Thyroid gland (tissue), 4 donors: ENCODE results near the gene MTSS2. TPM values are rescaled to one million over a fixed set of nuclear protein-coding genes. Genes with fewer than 3 reads are reported as not detected.

ENCODE experiments used
- DNase-seq, 2 donors: peaks; one replicate each; pipeline ENCODE4 v3.0.0-alpha.2; 2019
- H3K27ac ChIP-seq, 3 donors: fragments of 200-600 bp; sonication (generic); 1 replicate in 2 of 3; 2 replicates in 1 of 3; pipeline ENCODE4 v1.5.1; 2016 to 2019; ENCODE audit warnings: mild to moderate bottlenecking in 1 of 3, moderate library complexity in 1 of 3
- H3K27me3 ChIP-seq: fragments of 200-600 bp; sonication (generic); one replicate; pipeline ENCODE4 v1.5.1; 2019
- H3K36me3 ChIP-seq, 2 donors: fragments of 200-600 bp; sonication (generic); one replicate each; pipeline ENCODE4 v1.5.1; 2016 to 2019
- H3K4me1 ChIP-seq, 2 donors: fragments of 200-600 bp; sonication (generic); one replicate each; pipeline ENCODE4 v1.5.1; 2017 to 2019
- H3K4me3 ChIP-seq, 3 donors: fragments of 200-600 bp; sonication (generic); replicated peaks in 1 of 3; 1 replicate in 2 of 3; 2 replicates in 1 of 3; pipeline ENCODE4 v1.5.1; 2016; ENCODE audit warnings: mild to moderate bottlenecking in 1 of 3
- H3K9me3 ChIP-seq: fragments of 200-600 bp; sonication (generic); one replicate; pipeline ENCODE4 v1.5.1; 2017
- POLR2A ChIP-seq, 2 donors: fragments of 450-650 bp; IDR thresholded peaks; one replicate each; pipeline ENCODE4 v1.6.1; 2017; ENCODE audit warnings: antibody characterized with exemption in 2 of 2, mild to moderate bottlenecking in 2 of 2, moderate library complexity in 1 of 2
- WGBS, 2 donors: methylation state at CpG; one replicate each; pipeline ENCODE4 v1.1.5; 2017; 5-methylcytosine and 5-hydroxymethylcytosine counted together
- intact Hi-C: fragments of 100-400 bp; cut with DNase I; formaldehyde crosslinking; loops from one replicate; pipeline ENCODE4 v1.15.1; 2023
- total RNA-seq, 4 donors: library from RNA; depleted of rRNA; stranded (reverse); fragments of >200 nt; gene quantifications; one replicate each; pipeline ENCODE4 v1.2.3, GENCODE V29; 2016
- TF ChIP-seq, protein P1 (sequence below), 6 experiments: fragments of 200-600 bp in 3 of 6; fragments of 450-650 bp in 3 of 6; sonication (generic) in 3 of 6; IDR thresholded peaks; one replicate each; pipeline ENCODE4 v1.5.1; 2016 to 2019; ENCODE audit warnings: antibody characterized with exemption in 6 of 6, mild to moderate bottlenecking in 2 of 6, inconsistent platforms in 1 of 6, moderate library complexity in 1 of 6

Gene MTSS2
- total RNA-seq, 4 donors from 2014 or later = 11.3 to 39.8 (median 26.7) TPM

DNA sequence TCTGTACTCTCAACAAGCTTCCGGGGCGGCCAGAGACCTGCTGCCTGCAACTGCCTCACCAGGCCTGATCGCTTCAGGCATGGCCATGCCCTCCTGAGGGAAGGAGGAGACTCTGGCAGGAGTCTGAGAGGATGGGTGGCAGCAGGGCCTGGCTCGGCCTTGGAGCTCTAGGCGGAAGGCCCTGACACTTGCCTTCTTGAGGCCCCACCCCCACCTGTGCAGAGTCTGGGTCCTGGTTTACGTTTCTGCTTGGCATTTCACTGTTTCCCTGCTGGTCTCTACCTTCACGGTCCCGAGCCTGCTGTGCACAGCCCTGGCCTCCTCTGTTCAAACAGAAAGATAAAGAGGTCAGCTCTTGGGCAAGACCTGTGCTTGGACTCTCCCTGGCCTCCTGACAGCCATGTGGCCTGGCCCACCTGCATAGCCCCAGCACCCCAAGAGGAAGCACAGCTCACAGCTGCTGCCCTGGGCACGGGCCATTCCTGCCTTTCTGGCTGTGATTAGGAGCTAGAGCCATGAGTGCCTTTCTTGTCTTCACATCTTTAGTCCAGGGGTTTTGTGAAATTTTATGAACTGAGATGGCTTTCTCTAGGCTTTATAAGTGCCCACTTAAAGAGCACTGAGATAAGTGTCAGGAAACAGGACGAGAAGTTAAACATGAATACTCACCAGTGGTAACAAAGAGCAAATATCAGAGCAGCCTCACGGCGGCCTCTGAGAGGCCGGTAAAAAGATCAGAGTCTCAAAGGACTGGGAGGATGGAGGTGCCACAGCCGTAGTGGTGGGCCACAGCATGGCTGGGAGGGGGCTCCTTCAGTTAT, 25.6 kb upstream of the MTSS2 start:
- H3K9me3 ChIP-seq = no peaks in the 10 kb centered on the region
- no peak for DNase-seq
- no peaks in the 10 kb centered on the region for H3K27me3 ChIP-seq
- TF ChIP-seq, protein P1, sequence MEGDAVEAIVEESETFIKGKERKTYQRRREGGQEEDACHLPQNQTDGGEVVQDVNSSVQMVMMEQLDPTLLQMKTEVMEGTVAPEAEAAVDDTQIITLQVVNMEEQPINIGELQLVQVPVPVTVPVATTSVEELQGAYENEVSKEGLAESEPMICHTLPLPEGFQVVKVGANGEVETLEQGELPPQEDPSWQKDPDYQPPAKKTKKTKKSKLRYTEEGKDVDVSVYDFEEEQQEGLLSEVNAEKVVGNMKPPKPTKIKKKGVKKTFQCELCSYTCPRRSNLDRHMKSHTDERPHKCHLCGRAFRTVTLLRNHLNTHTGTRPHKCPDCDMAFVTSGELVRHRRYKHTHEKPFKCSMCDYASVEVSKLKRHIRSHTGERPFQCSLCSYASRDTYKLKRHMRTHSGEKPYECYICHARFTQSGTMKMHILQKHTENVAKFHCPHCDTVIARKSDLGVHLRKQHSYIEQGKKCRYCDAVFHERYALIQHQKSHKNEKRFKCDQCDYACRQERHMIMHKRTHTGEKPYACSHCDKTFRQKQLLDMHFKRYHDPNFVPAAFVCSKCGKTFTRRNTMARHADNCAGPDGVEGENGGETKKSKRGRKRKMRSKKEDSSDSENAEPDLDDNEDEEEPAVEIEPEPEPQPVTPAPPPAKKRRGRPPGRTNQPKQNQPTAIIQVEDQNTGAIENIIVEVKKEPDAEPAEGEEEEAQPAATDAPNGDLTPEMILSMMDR (IDR thresholded peaks at IDR 0.05) = no peak
- H3K36me3 ChIP-seq = no peaks in the 10 kb centered on the region
- peaks cover 21 to 42% of the 10 kb centered on the region in 2 donors for H3K4me1 ChIP-seq
- intact Hi-C loops = no loop called here
- 70 to 76% methylated on average over 10 of the region's 14 CpGs for WGBS, 2 donors
- H3K27ac ChIP-seq = no peak overlapping the region
- no peak overlapping the region for H3K4me3 ChIP-seq

DNA sequence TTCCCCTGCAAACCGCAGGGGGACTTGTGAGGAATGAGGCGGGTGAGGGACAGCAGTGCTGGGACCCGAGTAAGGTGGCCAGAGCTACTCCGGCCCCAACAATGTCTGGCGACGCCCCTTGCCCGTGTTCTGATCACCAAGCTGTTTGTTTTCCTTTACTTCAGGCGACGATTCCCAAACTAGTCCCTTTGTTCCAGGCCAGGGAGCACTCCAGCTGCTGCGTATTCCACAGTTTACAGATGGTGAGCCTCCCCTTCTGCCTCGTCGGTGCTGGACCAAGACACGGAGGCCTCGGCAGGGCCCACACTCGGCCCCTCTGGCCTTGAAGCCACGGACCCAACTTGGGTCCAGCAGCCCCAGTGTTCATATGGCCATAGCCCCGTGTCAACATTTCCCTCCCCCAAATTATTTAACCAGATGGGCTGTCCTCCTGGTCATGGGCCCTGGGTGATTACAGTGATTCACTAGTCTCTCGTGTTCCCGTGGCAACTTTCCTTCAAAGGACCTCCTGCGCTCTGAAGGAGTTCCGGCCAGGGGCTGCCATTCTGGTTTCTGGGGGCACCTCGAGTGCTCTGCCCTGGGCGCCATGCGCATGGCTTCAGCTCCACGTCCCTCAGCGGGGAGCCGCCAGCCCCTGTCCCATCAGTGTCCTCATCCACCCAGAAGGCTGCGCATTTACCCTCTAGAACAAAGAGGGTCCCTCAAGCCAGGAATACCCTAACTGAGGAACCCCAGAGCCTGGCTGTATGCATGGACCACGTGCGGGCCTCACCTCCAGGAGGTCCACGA, 24.8 kb upstream of the MTSS2 start:
- H3K36me3 ChIP-seq = no peaks in the 10 kb centered on the region
- no peaks in the 10 kb centered on the region for H3K27me3 ChIP-seq
- no peak overlapping the region for H3K4me3 ChIP-seq
- no peak overlapping the region for H3K27ac ChIP-seq
- peaks cover 13 to 39% of the 10 kb centered on the region in 2 donors for H3K4me1 ChIP-seq
- H3K9me3 ChIP-seq = no peaks in the 10 kb centered on the region
- no peak for DNase-seq
- intact Hi-C loops = no loop called here
- WGBS, 2 donors = 88 to 95% methylated on average over 25 of the region's 31 CpGs
- TF ChIP-seq POLR2A (IDR thresholded peaks at IDR 0.05) = no peak
- TF ChIP-seq, protein P1 (IDR thresholded peaks at IDR 0.05) = no peak

DNA sequence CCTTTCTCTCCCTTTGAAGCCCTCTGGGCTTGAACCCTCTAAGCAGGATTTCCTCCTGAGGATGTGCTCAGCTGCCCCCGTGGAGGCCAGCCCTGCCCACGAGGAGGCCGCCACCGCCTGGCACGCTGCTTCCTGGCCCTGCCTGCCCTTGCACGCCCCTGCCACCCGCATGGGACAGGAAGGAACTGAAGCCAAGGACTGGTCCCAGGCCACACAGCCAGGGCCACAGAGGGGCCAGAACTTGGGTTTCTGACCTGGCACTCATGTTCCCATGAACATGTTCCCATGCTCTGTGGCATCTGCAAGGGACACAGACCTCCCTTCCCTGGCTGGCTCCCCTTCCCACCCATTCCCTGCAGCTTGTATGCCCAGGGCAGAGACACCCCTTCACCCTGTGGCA, 24.1 kb upstream of the MTSS2 start:
- TF ChIP-seq POLR2A (IDR thresholded peaks at IDR 0.05) = no peak
- TF ChIP-seq, protein P1 (IDR thresholded peaks at IDR 0.05) = no peak
- no peak for DNase-seq
- Histone ChIP-seq H3K36me3 (no peaks in the 10 kb centered on the region), H3K4me3 (no peak overlapping the region), H3K27ac (peak overlapping the region in 1 of 3 donors; percentile 2), H3K4me1 (peaks cover 6 to 32% of the 10 kb centered on the region in 2 donors), H3K27me3 (no peaks in the 10 kb centered on the region), H3K9me3 (no peaks in the 10 kb centered on the region)
- 71% methylated on average over 7 of the region's 7 CpGs; no CpG with 5 or more reads in 1 of the 2 donors for WGBS, 2 donors
- intact Hi-C loops = no loop called here

DNA sequence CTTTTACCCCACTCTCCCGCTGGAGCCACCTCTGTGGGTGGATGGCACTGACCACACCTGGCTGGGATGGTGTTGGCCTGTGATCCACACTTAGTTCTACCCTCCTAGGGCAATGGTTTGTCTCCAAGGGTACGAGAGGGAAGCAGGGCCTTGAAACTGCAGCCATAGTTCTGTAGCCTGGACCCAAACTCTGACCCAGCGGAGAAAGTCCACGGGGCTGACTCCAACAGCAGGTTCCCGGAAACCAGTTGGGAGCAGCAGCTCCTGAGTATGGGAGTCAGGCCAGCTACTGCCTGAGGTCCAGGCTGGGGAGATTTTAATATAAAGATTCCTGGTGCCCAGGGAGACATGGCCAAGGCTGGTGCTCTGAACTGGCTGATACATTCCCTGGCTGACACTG, 23.6 kb upstream of the MTSS2 start:
- Histone ChIP-seq H3K27me3 (no peaks in the 10 kb centered on the region), H3K4me1 (peaks cover 2 to 29% of the 10 kb centered on the region in 2 donors), H3K9me3 (no peaks in the 10 kb centered on the region), H3K4me3 (no peak overlapping the region), H3K36me3 (no peaks in the 10 kb centered on the region), H3K27ac (peak overlapping the region in 1 of 3 donors; percentile 2)
- intact Hi-C loops = no loop called here
- no peak for DNase-seq
- WGBS, 2 donors = 88 to 92% methylated on average over 4 of the region's 5 CpGs
- TF ChIP-seq POLR2A (IDR thresholded peaks at IDR 0.05) = no peak
- TF ChIP-seq, protein P1 (IDR thresholded peaks at IDR 0.05) = no peak
